SK-N-SH treated with all-trans-retinoic acid at 6 μM for 48 hours (cell line): ENCODE data around the gene RASIP1.

Experiments
- ARNTL ChIP-seq: fragments of 450-650 bp; formaldehyde crosslinking; IDR thresholded peaks from 2 replicates; pipeline ENCODE4 v1.5.0; 2020; ENCODE audit warnings: low read depth, mild to moderate bottlenecking, moderate library complexity, borderline replicate concordance
- BACH2 ChIP-seq: fragments of 250-450 bp; sonication (Bioruptor Pico); IDR thresholded peaks from 2 replicates; pipeline ENCODE4 v1.9.0; 2021; ENCODE audit warnings: mild to moderate bottlenecking, borderline replicate concordance
- CSDC2 ChIP-seq: fragments of 250-450 bp; sonication (Bioruptor Pico); IDR thresholded peaks from 2 replicates; pipeline ENCODE4 v1.5.0; 2020; ENCODE audit warnings: mild to moderate bottlenecking, moderate library complexity
- ESRRG ChIP-seq: fragments of 250-450 bp; sonication (Bioruptor Pico); IDR thresholded peaks from 2 replicates; pipeline ENCODE4 v1.6.1; 2021; ENCODE audit warnings: mild to moderate bottlenecking
- GLIS3 ChIP-seq: fragments of 250-450 bp; sonication (Bioruptor Pico); IDR thresholded peaks from 2 replicates; pipeline ENCODE4 v1.5.0; 2020; ENCODE audit warnings: mild to moderate bottlenecking, moderate library complexity
- OSR1 ChIP-seq: fragments of 250-450 bp; sonication (Bioruptor Pico); IDR thresholded peaks from 2 replicates; pipeline ENCODE4 v1.8.0; 2022; ENCODE audit warnings: moderate library complexity, mild to moderate bottlenecking, inconsistent platforms
- POU6F1 ChIP-seq: fragments of 250-450 bp; sonication (Bioruptor Pico); IDR thresholded peaks from 2 replicates; pipeline ENCODE4 v1.8.0; 2021; ENCODE audit warnings: low read depth, mild to moderate bottlenecking, moderate library complexity, borderline replicate concordance
- PPARA ChIP-seq: fragments of 250-450 bp; sonication (Bioruptor Pico); IDR thresholded peaks from 2 replicates; pipeline ENCODE4 v1.5.0; 2020; ENCODE audit warnings: mild to moderate bottlenecking, borderline replicate concordance
- RARB ChIP-seq: fragments of 250-450 bp; sonication (Bioruptor Pico); IDR thresholded peaks from 2 replicates; pipeline ENCODE4 v1.8.0; 2021; ENCODE audit warnings: mild to moderate bottlenecking, moderate library complexity
- TOX ChIP-seq: fragments of 250-450 bp; sonication (Bioruptor Pico); IDR thresholded peaks from 2 replicates; pipeline ENCODE4 v1.8.0; 2021; ENCODE audit warnings: mild to moderate bottlenecking, moderate library complexity, borderline replicate concordance
- ZFP3 ChIP-seq: fragments of 250-450 bp; sonication (Bioruptor Pico); IDR thresholded peaks from 2 replicates; pipeline ENCODE4 v1.5.0; 2020; ENCODE audit warnings: mild to moderate bottlenecking, moderate library complexity
- ZFP30 ChIP-seq: fragments of 450-650 bp; formaldehyde crosslinking; IDR thresholded peaks from 2 replicates; pipeline ENCODE4 v1.5.0; 2022; ENCODE audit warnings: mild to moderate bottlenecking, moderate library complexity
- TF ChIP-seq, protein P1 (sequence below): fragments of 250-450 bp; sonication (Bioruptor Pico); IDR thresholded peaks from 2 replicates; pipeline ENCODE4 v1.8.0; 2020; ENCODE audit warnings: mild to moderate bottlenecking, moderate library complexity, borderline replicate concordance
- TF ChIP-seq, protein P2 (sequence below): fragments of 250-450 bp; sonication (Bioruptor Pico); IDR thresholded peaks from 2 replicates; pipeline ENCODE4 v1.5.1; 2020; ENCODE audit warnings: low read depth, mild to moderate bottlenecking, moderate library complexity

- TF ChIP-seq ZFP30 (CRISPR knock-in tag), result no peak
- no peak for TF ChIP-seq ESRRG (CRISPR knock-in tag)
- no peak for TF ChIP-seq ZFP3 (CRISPR knock-in tag)
- TF ChIP-seq POU6F1 (CRISPR knock-in tag), result no peak
- TF ChIP-seq, protein P1, sequence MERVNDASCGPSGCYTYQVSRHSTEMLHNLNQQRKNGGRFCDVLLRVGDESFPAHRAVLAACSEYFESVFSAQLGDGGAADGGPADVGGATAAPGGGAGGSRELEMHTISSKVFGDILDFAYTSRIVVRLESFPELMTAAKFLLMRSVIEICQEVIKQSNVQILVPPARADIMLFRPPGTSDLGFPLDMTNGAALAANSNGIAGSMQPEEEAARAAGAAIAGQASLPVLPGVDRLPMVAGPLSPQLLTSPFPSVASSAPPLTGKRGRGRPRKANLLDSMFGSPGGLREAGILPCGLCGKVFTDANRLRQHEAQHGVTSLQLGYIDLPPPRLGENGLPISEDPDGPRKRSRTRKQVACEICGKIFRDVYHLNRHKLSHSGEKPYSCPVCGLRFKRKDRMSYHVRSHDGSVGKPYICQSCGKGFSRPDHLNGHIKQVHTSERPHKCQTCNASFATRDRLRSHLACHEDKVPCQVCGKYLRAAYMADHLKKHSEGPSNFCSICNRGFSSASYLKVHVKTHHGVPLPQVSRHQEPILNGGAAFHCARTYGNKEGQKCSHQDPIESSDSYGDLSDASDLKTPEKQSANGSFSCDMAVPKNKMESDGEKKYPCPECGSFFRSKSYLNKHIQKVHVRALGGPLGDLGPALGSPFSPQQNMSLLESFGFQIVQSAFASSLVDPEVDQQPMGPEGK, result no peak
- no peak for TF ChIP-seq BACH2 (CRISPR knock-in tag)
- TF ChIP-seq, protein P2, sequence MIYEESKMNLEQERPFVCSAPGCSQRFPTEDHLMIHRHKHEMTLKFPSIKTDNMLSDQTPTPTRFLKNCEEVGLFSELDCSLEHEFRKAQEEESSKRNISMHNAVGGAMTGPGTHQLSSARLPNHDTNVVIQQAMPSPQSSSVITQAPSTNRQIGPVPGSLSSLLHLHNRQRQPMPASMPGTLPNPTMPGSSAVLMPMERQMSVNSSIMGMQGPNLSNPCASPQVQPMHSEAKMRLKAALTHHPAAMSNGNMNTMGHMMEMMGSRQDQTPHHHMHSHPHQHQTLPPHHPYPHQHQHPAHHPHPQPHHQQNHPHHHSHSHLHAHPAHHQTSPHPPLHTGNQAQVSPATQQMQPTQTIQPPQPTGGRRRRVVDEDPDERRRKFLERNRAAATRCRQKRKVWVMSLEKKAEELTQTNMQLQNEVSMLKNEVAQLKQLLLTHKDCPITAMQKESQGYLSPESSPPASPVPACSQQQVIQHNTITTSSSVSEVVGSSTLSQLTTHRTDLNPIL (CRISPR knock-in tag), result no peak
- no peak for TF ChIP-seq ARNTL (CRISPR knock-in tag)
- TF ChIP-seq RARB, result no peak
- no peak for TF ChIP-seq CSDC2 (CRISPR knock-in tag)
- TF ChIP-seq PPARA, result no peak
- TF ChIP-seq TOX (CRISPR knock-in tag), result no peak
- TF ChIP-seq OSR1 (CRISPR knock-in tag), result no peak
- TF ChIP-seq GLIS3 (CRISPR knock-in tag), result no peak
Measured at GRCh38 chr19:48696353-48697010, 43.9 kb downstream of the RASIP1 start.
